Measurements from ENCODE around the gene MBD4.
"Not testable (repeated sequence)": the region's sequence is repeated elsewhere in the genome, so short reads cannot be mapped to it uniquely, and the experiment has no call there.

The MBD4 gene

GRCh38 chr3:129403450-129403849 lies 36.3 kb downstream of the MBD4 start:
- no peak for DNase-seq

GRCh38 chr3:129402616-129403015 lies 37.1 kb downstream of the MBD4 start:
- no peak for DNase-seq

GRCh38 chr3:129402210-129402609 lies 37.5 kb downstream of the MBD4 start:
- DNase-seq = no peak

- DNase-seq = no peak
These were observed 39.8 kb downstream of the MBD4 start for GRCh38 chr3:129399895-129400357.

- DNase-seq = no peak
These were observed 40.4 kb downstream of the MBD4 start for GRCh38 chr3:129399145-129399894.

- DNase-seq = no peak
These were observed 41.0 kb downstream of the MBD4 start for GRCh38 chr3:129398803-129399144.

GRCh38 chr3:129393760-129394564 lies 45.8 kb downstream of the MBD4 start:
- not testable (repeated sequence) for DNase-seq

- DNase-seq = no peak
These were observed 46.5 kb downstream of the MBD4 start for GRCh38 chr3:129393271-129393670.

- DNase-seq = not testable (repeated sequence)
These were observed 47.5 kb downstream of the MBD4 start for GRCh38 chr3:129392106-129392887.

- DNase-seq = not testable (repeated sequence)
These were observed 48.2 kb downstream of the MBD4 start for GRCh38 chr3:129391583-129391982.

- DNase-seq = no peak
These were observed 50.2 kb downstream of the MBD4 start for GRCh38 chr3:129389572-129389937.

GRCh38 chr3:129388791-129389571 lies 50.8 kb downstream of the MBD4 start:
- DNase-seq = not testable (repeated sequence)

- DNase-seq = no peak
These were observed 52.3 kb downstream of the MBD4 start for GRCh38 chr3:129387487-129387886.

GRCh38 chr3:129386984-129387383 lies 52.8 kb downstream of the MBD4 start:
- no peak for DNase-seq

- not testable (repeated sequence) for DNase-seq
These were observed 54.2 kb downstream of the MBD4 start for GRCh38 chr3:129385507-129385906.

- no peak for DNase-seq
These were observed 55.0 kb downstream of the MBD4 start for GRCh38 chr3:129384594-129385323.

- DNase-seq = not testable (repeated sequence)
These were observed 55.6 kb downstream of the MBD4 start for GRCh38 chr3:129384103-129384502.

- no peak for DNase-seq
These were observed 56.4 kb downstream of the MBD4 start for GRCh38 chr3:129383292-129383860.

GRCh38 chr3:129382366-129382765 lies 57.4 kb downstream of the MBD4 start:
- no peak for DNase-seq
